Naive thymus-derived CD4-positive, alpha-beta T cell (primary cell): Measurements from ENCODE around the gene TTC12. TPM values are rescaled to one million over a fixed set of nuclear protein-coding genes. Genes with fewer than 3 reads are reported as not detected.

Experiments
- polyA plus RNA-seq, 2 donors: library from polyadenylated mRNA; unstranded; fragments of 300-500 nt; fragmentation: Illumina TruSeq; gene quantifications; one replicate each; pipeline ENCODE4 v1.2.3, GENCODE V29; 2021
- total RNA-seq, 6 experiments: library from RNA in 5 of 6; stranded (reverse) in 5 of 6; gene quantifications; 1 replicate in 5 of 6; 2 replicates in 1 of 6; pipeline ENCODE4 v1.2.3 and lab custom pipeline; 2021 to 2026

Gene TTC12
- total and polyA plus RNA-seq, 7 experiments from 2014 or later, result 8.2 to 84.5 (median 45.1) TPM

Other genes with a start within 250 kb of the TTC12 start
- gene ANKK1, start 73.2 kb downstream of the TTC12 start, total RNA-seq, result 1 to 10 TPM in 4 of 5 experiments, under 1 TPM in 1; 0.24 to 4.2 (median 3.2) TPM
- under 1 TPM in 1 of 2 donors, not detected in 1; 0.61 TPM for gene ANKK1, start 73.2 kb downstream of the TTC12 start, polyA plus RNA-seq
- gene DRD2, start 160.8 kb downstream of the TTC12 start, total RNA-seq, result not detected
- not detected for gene DRD2, start 160.8 kb downstream of the TTC12 start, polyA plus RNA-seq